GM18907 (cell line): Measurements from ENCODE around the gene LRRC37A3.
A peak's percentile ranks its signal among the peaks of the same experiment; 100 is the strongest.
"Not testable (repeated sequence)": the region's sequence is repeated elsewhere in the genome, so short reads cannot be mapped to it uniquely, and the experiment has no call there.

Experiments
- ATAC-seq: cut with Tn5 transposase; IDR thresholded peaks from one replicate; pipeline ENCODE4 v1.9.1; 2021; ENCODE audit warnings: mild to moderate bottlenecking, moderate library complexity; ENCODE audit not compliant: unreplicated experiment

Gene LRRC37A3

DNA sequence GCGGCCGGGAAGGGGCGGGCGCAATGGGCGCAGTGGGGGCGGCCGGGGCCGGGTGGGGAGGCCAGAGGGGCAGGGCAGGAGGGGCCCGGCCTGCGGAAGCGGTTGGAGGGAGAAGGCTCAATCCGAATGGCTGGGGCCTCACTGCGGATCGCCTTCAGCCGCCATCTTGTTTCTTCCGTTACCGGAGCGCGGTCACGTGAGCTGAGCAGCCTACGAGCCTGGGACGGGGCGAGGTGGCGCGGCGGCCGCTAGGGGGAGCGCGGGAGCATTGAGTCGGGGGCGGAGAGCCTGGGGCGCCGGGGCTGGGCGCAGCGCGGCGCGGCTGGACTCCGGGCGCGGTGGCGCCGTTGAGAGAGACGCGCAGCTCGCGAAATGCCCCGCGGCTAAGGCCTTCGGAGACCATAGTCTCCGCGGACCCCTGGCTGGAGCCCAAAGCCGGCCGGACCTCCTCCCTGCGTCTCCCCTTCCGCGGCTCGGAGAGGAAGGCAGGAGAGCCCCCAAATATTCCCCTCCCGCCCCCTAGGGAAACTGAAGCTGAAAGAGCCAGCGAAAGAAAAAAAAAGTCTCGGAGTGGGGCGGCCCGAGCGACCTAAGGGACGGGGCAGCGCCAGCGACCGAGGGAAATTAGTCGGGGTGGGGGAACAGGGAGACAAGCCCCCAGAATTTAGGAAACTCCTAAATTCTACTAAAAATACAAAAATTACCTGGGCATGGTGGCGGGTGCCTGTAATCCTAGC lies at the start of gene LRRC37A3:
Gene LRRC37A3 (minus strand): TSS at position 190 of the 737 bp plus-strand sequence. CDS start 22,221 bp downstream, outside the sequence.
- ATAC-seq: peak; percentile 92

DNA sequence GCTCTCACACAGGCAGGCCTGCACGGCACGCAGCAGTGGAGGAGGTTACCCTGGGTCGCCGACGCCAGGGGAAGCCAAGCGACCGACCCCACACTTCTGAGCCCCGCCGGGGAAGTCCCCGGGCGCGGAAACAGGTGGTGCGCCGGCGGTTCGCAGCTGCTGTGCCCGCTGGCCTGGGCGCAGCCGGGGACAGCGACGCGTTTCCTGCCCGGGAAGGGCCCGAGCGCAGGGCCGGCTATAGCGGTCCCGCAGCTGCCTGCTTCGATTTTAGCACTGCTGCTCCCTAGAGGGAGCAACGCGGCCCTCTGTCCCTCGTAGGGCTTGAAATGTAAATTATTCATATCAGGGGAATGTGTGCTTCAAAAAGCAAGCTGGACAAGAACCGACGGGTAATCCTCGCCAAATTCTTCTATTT lies 46.6 kb upstream of the LRRC37A3 start:
- peak; percentile 92 for ATAC-seq

DNA sequence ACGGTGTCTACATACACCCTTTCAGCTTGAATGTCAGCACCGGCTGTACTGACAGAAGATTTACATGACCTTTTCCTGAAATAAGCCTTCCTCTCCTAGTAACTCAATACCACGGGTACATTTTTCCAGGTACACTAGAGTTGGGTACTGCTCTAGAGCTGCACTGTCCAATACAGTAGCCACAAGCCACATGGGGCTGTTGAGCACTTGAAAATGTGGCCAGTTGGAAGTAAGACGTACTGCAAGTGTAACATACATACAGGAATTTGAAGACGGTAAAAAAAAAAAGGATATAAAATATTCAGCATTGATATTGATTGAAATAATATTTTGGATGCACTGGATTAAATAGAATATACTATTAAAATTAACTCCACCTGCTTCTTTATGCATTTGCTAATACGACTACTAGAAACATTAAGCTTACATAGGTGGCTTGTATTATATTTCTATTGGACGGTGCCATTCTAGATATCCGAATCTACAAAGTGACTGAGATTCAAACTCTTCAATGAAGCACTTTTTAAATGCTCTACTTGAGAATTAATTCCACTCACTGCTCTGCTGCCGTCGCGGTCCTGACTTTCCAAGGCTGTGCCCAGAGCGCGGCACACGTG lies 46.1 kb upstream of the LRRC37A3 start:
- not testable (repeated sequence) for ATAC-seq

DNA sequence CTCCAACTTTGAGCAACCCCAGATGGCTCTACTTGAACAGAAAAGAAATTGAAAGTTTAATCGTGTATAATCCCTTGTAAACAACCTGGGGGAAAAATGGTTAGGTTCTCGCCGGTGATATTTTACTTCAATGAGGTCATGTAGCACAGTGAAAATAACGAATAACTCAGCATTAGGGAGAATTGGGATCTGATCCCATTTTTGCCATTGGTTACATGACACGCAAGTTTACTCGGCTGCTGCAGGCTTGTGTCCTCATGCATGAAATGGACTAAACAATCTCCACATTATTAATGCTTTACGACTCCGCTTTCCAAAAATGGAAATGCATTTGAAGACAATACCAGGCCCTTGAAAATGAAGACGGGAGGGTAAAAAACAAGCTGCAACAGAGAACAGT lies 45.5 kb upstream of the LRRC37A3 start:
- no peak for ATAC-seq

DNA sequence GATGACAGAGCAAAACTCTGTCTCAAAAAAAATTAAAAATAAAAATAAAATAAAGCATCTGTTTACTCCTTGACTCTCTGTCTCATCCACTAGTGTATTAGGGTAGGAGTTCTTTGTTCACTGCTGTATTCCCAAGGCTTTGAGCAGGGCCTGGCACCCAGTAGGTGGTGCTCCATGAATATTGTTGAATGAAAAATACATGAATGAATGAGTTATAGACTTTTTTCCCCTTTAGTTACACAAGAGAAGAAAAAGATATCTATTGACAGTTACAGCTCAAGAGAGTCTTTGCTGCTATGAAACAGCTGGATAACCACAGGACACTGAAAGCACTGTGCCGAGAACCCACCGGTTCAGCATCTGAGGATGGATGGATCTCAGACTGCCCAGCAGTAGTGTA lies 44.5 kb upstream of the LRRC37A3 start:
- ATAC-seq: not testable (repeated sequence)

DNA sequence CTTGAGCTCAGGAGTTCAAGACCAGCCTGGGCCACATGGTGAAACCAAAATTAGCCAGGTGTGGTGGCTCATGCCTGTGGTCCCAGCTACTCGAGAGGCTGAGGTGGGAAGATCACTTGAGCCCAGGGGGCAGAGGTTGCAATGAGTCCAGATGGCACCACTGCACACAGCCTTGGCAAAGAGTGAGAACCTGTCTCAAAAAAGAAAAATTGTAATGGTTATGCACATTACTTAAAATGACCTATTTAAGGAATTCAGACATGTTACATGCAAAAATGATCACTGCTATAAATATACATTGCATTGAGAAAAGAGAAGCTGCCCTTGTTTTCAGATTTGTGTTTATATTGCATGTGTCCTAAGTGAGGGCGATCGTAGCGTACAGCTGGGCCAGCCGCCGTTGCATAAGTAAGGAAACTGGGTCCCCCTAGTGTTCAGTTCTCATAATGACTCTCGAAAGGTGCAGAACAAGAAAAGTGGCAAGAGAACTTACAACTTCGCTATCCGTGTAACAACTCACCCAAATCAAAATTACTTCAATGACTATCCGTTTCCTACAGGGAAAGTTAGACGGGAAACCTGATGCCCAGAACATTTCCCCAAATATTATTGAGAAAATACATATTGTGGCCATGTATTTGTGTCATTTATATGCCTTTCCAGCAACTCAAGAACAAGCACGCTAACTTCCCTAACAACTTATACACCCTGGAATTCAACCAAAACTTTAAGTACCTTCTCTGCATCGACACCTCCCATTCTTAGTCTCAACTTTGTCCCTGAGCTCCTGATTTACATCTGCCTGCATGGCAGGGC lies 42.5 kb upstream of the LRRC37A3 start:
- ATAC-seq: peak; percentile 47

DNA sequence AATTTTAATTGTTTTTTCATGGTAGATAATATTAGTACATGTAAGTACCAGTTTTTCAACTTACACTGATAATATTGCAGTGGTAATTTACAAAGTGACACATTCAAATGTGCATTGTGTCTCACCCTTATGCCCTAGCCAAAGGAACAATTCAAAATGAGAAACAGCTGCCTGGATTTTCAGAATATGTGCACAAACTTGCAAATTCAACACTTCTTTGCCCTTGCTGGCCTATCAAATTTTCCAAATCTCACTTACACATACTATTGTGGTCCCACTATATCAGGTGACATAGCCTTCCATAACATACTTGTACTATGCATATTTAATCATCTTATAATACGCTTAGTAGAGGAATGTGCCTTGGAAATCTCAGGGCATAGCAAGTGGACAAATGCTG lies 32.6 kb upstream of the LRRC37A3 start:
- ATAC-seq: no peak

DNA sequence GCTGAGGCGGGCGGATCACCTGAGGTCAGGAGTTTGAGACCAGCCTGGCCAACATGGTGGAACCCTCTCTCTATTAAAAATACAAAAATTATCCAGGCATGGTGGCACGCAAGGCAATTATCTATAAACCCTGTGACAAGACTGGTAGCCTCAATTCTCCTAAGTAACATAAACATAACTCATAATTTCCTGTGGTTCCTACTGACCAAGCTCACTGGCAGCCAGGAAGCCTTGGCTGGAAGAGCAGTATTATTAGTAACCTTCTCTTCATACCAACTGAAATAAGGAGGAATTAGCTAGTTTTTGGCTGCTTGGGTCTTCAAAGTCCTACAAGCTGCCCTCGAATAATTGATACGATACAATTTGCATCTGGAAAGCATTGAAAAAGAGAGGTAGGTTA lies 31.6 kb upstream of the LRRC37A3 start:
- no peak for ATAC-seq

DNA sequence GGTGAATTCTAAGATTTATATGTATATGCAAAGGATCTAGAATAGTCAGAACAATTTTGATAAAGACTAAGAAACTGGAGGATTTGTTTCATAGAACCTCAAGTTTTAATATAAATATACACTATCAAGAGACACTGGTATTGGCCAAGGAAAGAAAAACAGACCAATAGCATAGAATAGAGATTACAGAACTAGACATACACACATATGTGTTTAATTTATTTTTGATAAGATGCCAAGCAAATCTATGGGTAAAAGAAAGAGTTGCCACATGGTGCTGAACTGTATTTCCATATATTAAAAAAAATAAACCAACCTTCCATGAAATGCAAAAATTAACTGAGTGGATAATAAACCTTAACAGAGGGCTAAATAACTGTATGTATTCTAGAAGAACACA lies 27.9 kb upstream of the LRRC37A3 start:
- ATAC-seq: no peak

DNA sequence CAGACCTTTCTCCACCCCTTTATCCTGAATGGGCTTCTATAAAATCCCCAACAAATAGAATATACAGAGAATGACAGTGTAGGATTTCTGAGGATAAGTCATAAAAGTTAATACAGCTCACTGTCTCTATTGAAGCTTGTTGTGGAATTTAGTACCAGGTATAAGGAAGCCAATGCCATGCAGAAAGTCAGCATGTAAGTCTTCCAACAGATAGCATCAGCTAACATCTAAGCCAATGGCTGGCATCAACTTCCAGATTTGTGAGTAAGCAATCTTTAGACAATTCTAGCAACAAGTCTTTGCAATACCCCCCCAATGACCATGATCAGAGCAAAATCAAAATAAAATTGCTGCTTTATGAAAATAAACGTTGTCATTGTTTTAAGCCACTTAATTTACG lies 22.5 kb upstream of the LRRC37A3 start:
- ATAC-seq: no peak

DNA sequence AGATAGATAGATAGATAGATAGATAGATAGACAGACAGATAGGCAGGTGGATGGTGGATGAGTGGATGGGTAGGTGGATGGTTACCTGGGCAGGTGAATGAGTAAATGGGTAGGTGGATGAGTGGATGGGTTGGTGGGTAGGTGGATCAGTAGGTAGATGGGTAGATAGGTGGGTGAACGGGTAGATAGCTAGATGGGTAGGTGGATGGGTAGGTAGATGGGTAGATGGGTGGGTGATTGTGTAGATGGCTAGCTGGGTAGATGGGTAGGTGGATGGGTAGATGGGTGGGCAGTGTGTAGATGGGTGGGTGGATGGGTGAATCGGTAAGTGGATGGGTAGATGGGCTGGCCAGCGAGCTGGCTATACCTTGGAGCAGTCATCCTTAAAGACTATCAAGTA lies 21.8 kb upstream of the LRRC37A3 start:
- ATAC-seq: no peak

DNA sequence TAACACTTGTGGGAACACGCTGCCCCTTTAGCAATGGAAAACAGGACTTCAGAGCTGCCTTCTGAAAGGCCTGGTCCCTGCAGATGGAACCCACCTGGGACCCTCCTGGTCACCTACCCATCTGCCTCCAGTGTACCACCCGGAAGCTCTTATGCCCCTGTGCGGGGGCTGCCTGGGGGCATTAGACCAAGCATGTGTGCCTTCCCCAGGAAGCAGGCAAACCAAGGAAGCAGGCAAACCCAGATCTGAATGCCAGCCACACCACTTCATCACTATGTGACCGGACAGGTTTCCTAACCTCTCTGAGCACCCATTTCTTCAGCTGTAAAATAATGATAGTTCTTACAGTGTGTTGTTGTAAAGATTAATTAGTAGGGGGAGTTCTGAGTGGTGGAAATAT lies 20.8 kb upstream of the LRRC37A3 start:
- ATAC-seq: no peak

DNA sequence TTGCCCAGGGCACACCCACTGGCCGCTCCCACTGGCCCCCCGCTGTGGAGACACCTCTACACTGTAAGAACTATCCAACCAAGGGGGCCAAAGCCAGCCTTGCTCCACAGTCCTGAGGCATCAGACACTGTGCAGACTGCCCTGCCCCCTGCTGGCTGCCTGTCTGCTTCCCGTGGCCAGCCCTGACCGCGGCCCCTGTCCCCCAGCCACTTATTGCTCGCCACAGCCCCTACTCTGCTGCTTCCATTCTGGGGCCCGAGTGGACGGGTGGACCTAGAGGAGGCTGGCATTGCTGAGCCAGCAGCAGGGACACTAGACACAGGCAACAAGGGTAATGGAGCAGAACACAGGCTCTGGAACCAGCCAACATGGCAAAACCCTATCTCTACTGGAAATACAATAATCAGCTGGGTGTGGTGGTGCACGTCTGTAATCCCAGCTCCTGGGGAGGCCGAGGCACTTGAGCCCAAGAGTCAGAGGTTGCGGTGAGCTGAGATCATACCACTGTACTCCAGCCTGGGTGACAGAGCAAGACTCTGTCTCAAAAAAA lies 19.7 kb upstream of the LRRC37A3 start:
- ATAC-seq: no peak

DNA sequence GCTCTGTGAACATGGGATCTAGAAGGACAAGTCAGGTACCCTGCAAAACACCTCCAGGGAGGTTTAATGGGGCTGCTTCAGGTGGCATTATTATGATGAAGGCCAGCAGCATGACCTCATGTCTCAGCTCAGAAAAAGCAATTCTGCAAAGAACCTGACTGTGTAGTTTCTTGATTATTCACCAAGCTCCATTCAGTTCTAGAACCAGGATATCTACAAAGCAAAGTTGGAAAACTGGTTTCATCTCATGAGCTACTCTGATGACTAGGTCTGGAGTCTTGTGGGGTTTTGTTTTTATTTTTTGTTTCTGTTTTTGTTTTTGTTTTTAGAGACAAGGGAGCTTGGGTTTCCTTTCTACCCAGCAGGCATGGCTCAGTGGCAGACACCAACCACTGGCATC lies 19.0 kb upstream of the LRRC37A3 start:
- ATAC-seq: no peak

DNA sequence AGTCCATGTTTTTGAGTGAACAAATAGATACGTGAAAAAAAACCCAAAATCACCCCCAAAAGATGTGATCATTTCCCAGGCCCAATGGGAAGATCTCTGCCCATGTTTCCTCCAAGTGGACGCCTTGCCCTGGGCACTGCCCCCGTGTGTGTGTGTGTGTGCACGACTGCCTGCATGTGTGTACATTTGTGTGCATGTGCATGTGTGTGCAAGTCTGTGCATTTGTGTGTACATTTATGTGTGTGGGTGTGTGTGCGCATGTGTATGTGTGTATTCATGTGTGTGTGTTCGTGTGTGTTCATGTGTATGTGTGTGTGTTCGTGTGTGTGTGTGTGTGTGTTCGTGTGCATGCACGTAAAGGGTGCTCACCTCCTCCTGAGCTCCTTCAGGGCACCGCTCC lies 16.8 kb upstream of the LRRC37A3 start:
- ATAC-seq: no peak

DNA sequence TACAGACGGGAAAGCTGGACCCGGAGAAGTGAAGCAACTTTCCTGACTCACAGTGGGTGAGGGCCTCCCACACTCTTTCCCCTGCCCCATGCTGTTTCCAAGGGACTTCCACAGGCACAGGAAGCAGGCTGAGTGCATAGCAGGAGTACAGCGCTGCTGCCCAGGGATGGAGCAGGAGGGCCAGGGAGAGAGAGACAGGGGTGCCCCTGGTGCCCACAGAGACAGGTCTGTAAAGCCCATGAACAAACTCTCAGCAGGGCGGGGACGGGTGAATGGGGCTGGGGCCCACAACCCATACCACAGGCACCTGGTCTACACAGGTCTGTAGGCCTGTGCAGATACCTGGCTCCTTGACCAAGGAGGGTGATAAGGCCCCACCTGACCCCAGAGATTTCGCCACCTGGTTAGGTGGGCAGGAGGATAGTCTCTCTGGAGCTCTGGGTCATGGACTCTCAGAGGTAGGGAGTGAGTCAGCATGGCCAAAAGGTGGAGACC lies 15.1 kb upstream of the LRRC37A3 start:
- ATAC-seq: not testable (repeated sequence)

DNA sequence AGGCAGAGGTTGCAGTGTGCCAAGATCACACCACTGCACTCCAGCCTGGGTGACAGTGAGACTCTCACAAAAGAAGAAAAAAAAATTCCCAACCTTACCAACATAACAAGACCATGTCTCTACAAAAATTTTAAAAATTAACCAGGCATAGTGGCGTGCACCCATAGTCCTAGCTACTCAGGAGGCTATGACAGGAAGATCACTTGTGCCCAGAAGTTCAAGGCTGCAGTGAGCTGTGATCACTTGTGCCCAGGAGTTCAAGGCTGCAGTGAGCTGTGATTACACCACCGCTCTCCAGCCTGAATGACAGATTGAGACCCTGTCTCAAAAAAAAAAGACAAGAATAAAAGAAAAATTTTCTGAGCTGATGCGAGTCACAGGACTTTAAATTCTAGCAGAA lies 13.6 kb upstream of the LRRC37A3 start:
- ATAC-seq: not testable (repeated sequence)

DNA sequence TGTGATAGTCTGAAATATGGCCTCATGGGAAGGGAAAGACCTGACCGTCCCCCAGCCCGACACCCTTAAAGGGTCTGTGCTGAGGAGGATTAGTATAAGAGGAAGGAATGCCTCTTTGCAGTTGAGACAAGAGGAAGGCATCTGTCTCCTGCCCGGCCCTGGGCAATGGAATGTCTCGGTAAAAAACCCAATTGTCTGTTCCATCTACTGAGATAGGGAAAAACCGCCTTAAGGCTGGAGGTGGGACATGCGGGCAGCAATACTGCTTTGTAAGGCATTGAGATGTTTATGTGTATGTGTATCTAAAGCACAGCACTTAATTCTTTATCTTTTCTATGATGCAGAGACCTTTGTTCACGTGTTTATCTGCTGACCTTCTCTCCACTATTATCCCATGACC lies 11.1 kb upstream of the LRRC37A3 start:
- ATAC-seq: not testable (repeated sequence)

DNA sequence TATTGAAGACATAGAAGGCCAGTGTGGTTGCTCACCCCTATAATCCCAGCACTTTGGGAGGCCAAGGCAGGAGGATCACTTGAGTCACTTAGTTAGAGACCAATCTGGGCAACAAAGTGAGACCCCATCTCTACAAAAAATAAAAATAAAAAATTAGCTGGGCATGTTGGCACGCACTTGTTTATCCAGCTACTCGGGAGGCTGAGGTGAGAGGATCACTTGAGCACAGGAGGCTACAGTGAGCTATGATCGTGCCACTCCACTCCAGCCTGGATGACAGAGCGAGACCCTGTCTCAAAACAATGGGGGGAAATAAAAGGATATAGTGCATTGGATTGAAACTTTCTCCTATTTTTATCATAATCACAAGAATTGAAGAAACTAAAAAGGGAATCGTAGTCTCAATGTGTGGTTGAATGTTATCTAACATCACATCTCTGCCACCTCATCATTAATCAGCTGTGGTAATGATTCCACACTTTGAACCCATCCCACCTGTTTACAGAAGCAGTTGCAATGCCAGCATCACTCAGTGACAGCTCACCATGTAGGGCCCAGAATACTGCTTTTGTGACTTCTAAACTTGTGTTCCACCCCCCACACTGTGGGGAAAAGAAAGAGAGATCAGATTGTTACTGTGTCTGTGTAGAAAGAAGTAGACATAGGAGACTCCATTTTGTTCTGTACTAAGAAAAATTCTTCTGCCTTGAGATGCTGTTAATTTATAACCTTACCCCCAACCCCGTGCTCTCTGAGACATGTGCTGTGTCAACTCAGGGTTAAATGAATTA lies 10.3 kb upstream of the LRRC37A3 start:
- not testable (repeated sequence) for ATAC-seq

DNA sequence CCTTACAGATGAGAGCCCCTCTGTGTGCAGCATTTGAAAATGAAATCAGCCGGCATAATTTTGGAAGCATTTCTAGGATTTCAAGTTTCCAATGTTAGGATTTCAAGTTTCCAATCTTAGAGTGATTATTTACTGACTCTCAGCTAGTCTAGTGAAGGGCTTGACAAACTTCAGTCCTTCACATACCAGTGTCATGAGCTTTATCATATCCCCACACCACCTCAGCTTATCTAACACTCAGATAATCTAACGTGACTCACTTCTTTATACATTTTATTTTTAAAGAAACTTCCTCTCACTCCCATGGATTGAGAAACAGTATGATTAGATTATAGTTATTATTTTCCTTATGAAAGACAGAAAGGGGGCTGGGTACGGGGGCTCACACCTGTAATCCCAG lies 9.4 kb upstream of the LRRC37A3 start:
- ATAC-seq: not testable (repeated sequence)
